ENCODE results near the gene TEX38.
"Not testable (repeated sequence)": the region's sequence is repeated elsewhere in the genome, so short reads cannot be mapped to it uniquely, and the experiment has no call there.

TEX38 gene

DNA sequence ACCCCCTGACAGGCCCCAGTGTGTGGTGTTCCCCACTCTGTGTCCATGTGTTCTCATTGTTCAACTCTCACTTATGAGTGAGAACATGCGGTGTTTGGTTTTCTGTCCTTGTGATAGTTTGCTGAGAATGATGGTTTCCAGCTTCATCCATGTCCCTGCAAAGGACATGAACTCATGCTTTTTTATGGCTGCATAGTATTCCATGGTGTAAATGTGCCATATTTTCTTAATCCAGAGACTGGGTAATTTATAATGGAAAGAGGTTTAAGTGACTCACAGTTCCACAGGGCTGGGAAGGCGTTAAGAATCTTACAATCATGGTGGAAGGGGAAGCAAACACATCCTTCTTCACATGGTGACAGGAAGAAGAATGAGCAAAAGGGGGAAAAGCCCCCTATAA is 17.0 kb upstream of the TEX38 start:
- in situ Hi-C loops (cut with HindIII; ENCODE audit: low sequenced_read_pairs), result not testable (repeated sequence)

GRCh38 chr1:46655848-46656247 is 15.8 kb upstream of the TEX38 start:
- in situ Hi-C loops (cut with HindIII; ENCODE audit: low sequenced_read_pairs), result no loop called here

DNA sequence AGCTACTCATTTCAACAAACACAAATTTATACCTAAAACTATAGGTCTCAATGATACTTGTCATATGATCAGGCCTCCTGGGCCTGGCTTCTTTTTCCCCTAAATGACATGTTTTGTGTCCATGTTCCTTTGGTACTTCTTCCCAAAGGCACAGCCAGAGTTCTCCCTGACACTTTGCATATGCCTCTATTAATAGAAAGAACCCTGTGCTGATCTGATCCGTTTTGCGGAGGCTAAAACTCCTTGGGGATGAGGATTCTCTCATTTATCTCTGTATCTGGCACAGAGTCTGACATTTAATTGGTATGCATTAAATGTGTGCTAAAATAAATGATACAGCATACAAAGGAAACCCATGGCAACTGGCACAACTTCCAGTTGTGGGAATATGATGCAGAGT is 15.0 kb upstream of the TEX38 start:
- in situ Hi-C loops (cut with HindIII; ENCODE audit: low sequenced_read_pairs), result no loop called here

DNA sequence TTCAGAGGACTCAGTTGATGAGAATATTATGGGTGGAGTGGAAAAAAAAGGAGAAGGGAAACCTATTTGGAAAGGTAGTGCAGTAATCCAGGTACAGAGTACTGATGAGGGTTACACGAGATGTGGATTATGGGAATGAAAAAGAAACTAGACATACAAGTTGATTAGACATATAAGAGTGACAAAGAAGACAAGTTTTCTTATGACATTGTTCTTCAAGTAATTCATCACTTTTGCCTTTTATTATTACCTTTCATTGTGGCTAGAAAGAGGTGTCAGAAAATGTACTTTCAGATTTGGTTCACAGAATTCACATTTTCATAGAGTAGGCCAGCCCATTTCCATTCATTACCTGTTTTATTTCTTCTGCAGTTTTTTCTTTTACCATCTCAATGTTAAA is 13.9 kb upstream of the TEX38 start:
- in situ Hi-C loops (cut with HindIII; ENCODE audit: low sequenced_read_pairs), result no loop called here

DNA sequence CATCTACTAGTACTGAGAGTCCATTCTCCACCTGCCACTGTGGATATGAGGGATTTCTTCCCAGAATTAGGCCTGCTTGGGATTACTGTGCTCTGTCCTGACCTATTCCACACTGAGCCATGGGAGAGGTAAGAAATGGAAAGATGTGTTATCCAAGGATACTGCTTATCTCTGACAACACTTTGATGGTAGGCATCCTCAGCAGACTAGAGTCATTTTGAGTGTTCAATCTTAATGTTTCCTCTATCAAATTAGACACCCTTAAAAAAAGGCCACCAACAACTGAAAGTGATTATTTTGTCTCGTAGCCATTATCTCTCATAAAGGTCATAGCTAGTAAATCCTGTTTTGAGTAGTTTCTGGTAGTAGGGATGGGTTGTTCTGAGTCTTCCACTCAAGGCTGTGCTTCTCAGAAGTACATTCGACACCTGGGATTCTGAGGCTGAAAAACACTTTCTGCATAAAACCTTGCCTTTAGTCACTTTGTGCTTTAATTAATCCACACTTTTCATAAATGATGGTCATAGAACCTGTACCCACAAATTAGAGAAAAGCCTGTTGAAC is 12.3 kb upstream of the TEX38 start:
- in situ Hi-C loops (cut with HindIII; ENCODE audit: low sequenced_read_pairs), result no loop called here

DNA sequence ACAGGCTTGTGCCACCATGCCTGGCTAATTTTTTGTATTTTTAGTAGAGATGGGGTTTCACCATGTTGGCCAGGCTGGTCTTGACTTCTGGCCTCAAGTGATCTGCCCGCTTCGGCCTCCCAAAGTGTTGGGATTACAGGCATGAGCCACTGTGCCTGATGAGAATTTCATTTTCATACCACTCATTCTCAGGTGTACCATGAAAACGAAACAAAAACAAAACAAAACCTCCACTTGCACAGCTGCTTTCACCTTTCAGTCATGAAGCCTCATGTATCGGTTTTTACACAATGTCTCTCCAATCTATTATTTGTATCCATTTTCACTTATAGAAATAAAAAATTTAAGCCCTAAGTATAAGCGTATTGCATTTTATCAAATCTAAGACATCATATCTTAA is 11.5 kb upstream of the TEX38 start:
- in situ Hi-C loops (cut with HindIII; ENCODE audit: low sequenced_read_pairs), result not testable (repeated sequence)

GRCh38 chr1:46662919-46663318 is 8.7 kb upstream of the TEX38 start:
- in situ Hi-C loops (cut with HindIII; ENCODE audit: low sequenced_read_pairs), result not testable (repeated sequence)

GRCh38 chr1:46665983-46666382 is 5.7 kb upstream of the TEX38 start:
- in situ Hi-C loops (cut with HindIII; ENCODE audit: low sequenced_read_pairs), result no loop called here

GRCh38 chr1:46667782-46668760 is 3.6 kb upstream of the TEX38 start, which contains the start of gene ATPAF1:
Gene ATPAF1 (minus strand): TSS chr1:46668364. CDS start chr1:46668322, 42 bp downstream.
- in situ Hi-C loops (cut with HindIII; ENCODE audit: low sequenced_read_pairs), result no loop called here

DNA sequence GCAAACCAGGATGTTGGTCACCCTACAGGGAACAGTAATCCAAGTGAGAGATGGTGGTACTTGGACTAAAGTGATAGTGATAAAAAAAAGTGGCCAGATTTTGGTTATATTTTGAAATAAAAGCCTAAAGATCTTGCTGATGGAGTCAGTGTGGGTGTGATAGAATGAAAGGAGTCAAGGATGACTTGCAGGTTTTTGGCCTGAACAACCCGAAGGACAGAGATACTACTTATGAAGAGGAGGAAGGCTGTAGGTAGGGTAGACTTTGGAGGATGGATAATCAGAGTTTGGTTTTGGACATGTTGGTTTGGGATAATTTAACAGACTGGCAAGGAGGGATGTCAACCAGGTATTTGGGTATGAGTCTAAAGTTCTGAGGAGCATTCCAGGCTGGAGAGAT is 1.5 kb upstream of the TEX38 start:
- in situ Hi-C loops (cut with HindIII; ENCODE audit: low sequenced_read_pairs), result no loop called here

DNA sequence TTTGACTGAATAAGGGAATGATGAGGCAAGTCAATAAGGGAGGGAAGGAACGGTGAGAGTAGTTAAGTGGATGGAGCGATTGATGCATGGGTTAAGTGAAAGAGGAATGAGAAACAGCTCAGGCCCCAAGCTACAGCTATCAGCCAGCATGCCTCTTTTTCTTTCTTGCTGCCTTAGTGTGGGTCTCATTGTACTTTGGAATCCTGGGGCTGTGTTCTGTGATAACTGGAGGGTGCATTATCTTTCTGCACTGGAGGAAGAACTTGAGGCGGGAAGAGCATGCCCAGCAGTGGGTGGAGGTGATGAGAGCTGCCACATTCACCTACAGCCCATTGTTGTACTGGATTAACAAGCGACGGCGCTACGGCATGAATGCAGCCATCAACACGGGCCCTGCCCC is 1.0 kb downstream of the TEX38 start:
- in situ Hi-C loops (cut with HindIII; ENCODE audit: low sequenced_read_pairs), result no loop called here

DNA sequence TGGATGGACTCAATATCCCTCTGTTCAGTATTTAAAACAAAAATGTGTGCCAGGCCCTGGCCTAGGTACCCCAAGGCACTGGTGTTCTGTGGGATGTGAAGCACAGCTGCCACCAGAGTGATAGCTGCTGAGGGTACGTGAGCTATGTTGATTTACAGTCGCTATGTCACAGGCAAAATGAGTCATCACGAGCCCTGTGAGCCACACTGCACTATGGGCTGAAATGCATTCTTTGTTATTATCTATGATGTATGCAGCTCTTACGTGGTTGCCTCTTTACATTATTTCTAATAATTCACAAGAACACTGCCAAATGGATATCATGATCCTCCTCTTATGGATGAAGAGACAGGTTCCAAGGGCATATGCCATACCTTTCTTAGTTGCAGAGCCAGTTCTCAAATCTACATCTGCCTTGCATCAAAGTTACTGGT is 2.1 kb downstream of the TEX38 start:
- in situ Hi-C loops (cut with HindIII; ENCODE audit: low sequenced_read_pairs), result no loop called here

GRCh38 chr1:46675549-46676314 is 4.1 kb downstream of the TEX38 start:
- in situ Hi-C loops (cut with HindIII; ENCODE audit: low sequenced_read_pairs), result no loop called here

- in situ Hi-C loops (cut with HindIII; ENCODE audit: low sequenced_read_pairs), result no loop called here
These were observed 4.9 kb downstream of the TEX38 start for GRCh38 chr1:46676531-46676930.

GRCh38 chr1:46677339-46677738 is 5.7 kb downstream of the TEX38 start:
- in situ Hi-C loops (cut with HindIII; ENCODE audit: low sequenced_read_pairs), result no loop called here

DNA sequence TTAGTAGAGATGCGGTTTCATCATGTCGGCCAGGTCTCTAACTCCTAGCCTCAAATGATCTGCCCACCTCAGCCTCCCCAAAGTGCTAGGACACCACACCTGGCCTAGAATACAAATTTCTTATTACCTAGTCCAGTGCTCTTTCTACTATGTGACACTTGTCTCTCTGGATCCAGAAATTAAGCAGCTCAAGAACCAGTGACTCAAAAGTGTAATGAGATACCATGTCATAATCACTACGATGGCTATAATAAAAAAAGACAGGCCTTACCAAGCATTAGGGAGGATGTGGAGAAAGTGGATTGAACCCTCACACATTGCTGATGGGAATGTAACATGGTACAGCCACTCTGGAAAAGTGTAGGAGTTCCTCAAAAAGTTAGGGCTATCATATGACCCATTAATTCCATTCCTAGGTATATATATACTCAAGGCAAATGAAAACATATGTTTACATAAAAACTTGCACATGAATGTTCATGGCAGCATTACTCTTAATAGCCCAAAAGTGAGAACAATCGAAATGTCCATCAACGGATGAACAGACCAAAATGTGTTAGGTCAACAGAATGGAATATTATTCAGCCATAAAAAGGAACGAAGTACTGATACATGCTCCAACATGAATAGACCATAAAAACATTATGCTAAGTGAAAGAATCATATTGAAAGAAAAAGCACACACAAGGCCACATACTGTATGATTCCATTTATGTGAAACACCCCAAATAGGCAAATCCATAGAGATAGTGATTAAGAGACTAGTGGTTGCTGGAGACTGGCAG is 8.3 kb downstream of the TEX38 start:
- in situ Hi-C loops (cut with HindIII; ENCODE audit: low sequenced_read_pairs), result no loop called here

- in situ Hi-C loops (cut with HindIII; ENCODE audit: low sequenced_read_pairs), result no loop called here
These were observed 9.8 kb downstream of the TEX38 start for GRCh38 chr1:46681333-46682034.

GRCh38 chr1:46682064-46682463 is 10.4 kb downstream of the TEX38 start:
- in situ Hi-C loops (cut with HindIII; ENCODE audit: low sequenced_read_pairs), result no loop called here

- in situ Hi-C loops (cut with HindIII; ENCODE audit: low sequenced_read_pairs), result no loop called here
These were observed 13.0 kb downstream of the TEX38 start for GRCh38 chr1:46684670-46685069.

DNA sequence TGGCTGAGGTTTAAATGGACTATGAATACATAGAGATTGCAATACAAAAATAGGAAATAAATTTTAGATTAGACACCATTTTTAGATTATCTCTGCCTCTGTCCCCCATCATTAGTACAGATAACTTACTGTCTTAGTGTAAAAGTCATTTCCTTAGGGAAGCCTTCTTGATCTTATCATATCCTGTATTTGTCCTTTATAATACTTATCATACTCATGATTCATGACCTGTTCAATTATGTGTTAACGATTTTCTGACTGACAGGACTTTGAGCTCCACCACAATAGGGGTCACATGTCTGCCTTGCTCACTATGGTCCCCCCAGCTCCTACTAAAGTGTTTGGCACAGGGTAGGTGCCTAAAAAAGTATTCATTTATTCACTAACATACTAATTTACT is 14.6 kb downstream of the TEX38 start:
- in situ Hi-C loops (cut with HindIII; ENCODE audit: low sequenced_read_pairs), result no loop called here
